PFSK-1 (cell line): ENCODE data around the gene MMP2.

Experiments
- POLR2AphosphoS5 ChIP-seq: IDR thresholded peaks from 2 replicates; pipeline ENCODE4 v1.6.1; 2012; ENCODE audit warnings: low read depth, mild to moderate bottlenecking, control low read depth, low read length, moderate library complexity
- SIN3A ChIP-seq: IDR thresholded peaks from 2 replicates; pipeline ENCODE4 v1.6.1; 2012; ENCODE audit warnings: mild to moderate bottlenecking, low read length, moderate library complexity, borderline replicate concordance; ENCODE audit not compliant: insufficient read depth
- TAF1 ChIP-seq: IDR thresholded peaks from 2 replicates; pipeline ENCODE4 v1.6.1; 2012; ENCODE audit warnings: low read length, control low read depth, borderline replicate concordance; ENCODE audit not compliant: insufficient read depth
- TF ChIP-seq, protein P1 (sequence below), 2 experiments: IDR thresholded peaks; 2 replicates each; pipeline versions ENCODE4 v1.6.1 to v1.8.0; 2011 to 2012; ENCODE audit warnings: low read depth in 2 of 2, low read length in 2 of 2, control low read depth in 1 of 2, inconsistent platforms in 1 of 2, mild to moderate bottlenecking in 1 of 2, moderate library complexity in 1 of 2; ENCODE audit not compliant: insufficient read depth in 1 of 2

- TF ChIP-seq, protein P1, sequence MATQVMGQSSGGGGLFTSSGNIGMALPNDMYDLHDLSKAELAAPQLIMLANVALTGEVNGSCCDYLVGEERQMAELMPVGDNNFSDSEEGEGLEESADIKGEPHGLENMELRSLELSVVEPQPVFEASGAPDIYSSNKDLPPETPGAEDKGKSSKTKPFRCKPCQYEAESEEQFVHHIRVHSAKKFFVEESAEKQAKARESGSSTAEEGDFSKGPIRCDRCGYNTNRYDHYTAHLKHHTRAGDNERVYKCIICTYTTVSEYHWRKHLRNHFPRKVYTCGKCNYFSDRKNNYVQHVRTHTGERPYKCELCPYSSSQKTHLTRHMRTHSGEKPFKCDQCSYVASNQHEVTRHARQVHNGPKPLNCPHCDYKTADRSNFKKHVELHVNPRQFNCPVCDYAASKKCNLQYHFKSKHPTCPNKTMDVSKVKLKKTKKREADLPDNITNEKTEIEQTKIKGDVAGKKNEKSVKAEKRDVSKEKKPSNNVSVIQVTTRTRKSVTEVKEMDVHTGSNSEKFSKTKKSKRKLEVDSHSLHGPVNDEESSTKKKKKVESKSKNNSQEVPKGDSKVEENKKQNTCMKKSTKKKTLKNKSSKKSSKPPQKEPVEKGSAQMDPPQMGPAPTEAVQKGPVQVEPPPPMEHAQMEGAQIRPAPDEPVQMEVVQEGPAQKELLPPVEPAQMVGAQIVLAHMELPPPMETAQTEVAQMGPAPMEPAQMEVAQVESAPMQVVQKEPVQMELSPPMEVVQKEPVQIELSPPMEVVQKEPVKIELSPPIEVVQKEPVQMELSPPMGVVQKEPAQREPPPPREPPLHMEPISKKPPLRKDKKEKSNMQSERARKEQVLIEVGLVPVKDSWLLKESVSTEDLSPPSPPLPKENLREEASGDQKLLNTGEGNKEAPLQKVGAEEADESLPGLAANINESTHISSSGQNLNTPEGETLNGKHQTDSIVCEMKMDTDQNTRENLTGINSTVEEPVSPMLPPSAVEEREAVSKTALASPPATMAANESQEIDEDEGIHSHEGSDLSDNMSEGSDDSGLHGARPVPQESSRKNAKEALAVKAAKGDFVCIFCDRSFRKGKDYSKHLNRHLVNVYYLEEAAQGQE (IDR thresholded peaks at IDR 0.05; ENCODE audit: insufficient read depth in 1 of 2, low read depth in 2 of 2, low read length in 2 of 2) = no peak
- TF ChIP-seq POLR2AphosphoS5 = no peak
- TF ChIP-seq TAF1 = no peak
- TF ChIP-seq SIN3A = no peak
These were observed 63.6 kb downstream of the MMP2 start for GRCh38 chr16:55542459-55543082.
